IPS-18a (cell line): ENCODE data around the gene RILPL1.
"Not testable (repeated sequence)": the region's sequence is repeated elsewhere in the genome, so short reads cannot be mapped to it uniquely, and the experiment has no call there.

Experiments
- H3K27ac ChIP-seq: one replicate; pipeline ENCODE4 v1.5.1; 2013; ENCODE audit warnings: low read length
- H3K27me3 ChIP-seq: one replicate; pipeline ENCODE4 v1.6.1; 2013; ENCODE audit warnings: mild to moderate bottlenecking, low read length; ENCODE audit not compliant: control insufficient read depth, insufficient read depth
- H3K36me3 ChIP-seq: one replicate; pipeline ENCODE4 v1.6.1; 2013; ENCODE audit warnings: low read depth, low read length; ENCODE audit not compliant: control insufficient read depth
- H3K4me1 ChIP-seq: one replicate; pipeline ENCODE4 v1.6.1; 2013; ENCODE audit warnings: low read depth, low read length; ENCODE audit not compliant: control insufficient read depth
- H3K4me3 ChIP-seq: one replicate; pipeline ENCODE4 v1.5.1; 2013; ENCODE audit warnings: low read length
- H3K9ac ChIP-seq: one replicate; pipeline ENCODE4 v1.6.1; 2013; ENCODE audit warnings: mild to moderate bottlenecking, low read length, moderate library complexity
- H3K9me3 ChIP-seq: one replicate; pipeline ENCODE4 v1.6.1; 2013; ENCODE audit warnings: low read depth, low read length; ENCODE audit not compliant: control insufficient read depth

RILPL1 gene

GRCh38 chr12:123512838-123513665 is 20.5 kb downstream of the RILPL1 start:
- H3K9me3 ChIP-seq = no peaks in the 10 kb centered on the region
- H3K4me3 ChIP-seq = no peak overlapping the region
- H3K4me1 ChIP-seq = no peaks in the 10 kb centered on the region
- no peaks in the 10 kb centered on the region for H3K27me3 ChIP-seq
- H3K9ac ChIP-seq = no peak overlapping the region
- no peak overlapping the region for H3K27ac ChIP-seq
- H3K36me3 ChIP-seq = peaks cover 5% of the 10 kb centered on the region

- H3K4me1 ChIP-seq = no peaks in the 10 kb centered on the region
- H3K9me3 ChIP-seq = no peaks in the 10 kb centered on the region
- no peaks in the 10 kb centered on the region for H3K27me3 ChIP-seq
- no peaks in the 10 kb centered on the region for H3K36me3 ChIP-seq
- no peak overlapping the region for H3K27ac ChIP-seq
- no peak overlapping the region for H3K9ac ChIP-seq
- no peak overlapping the region for H3K4me3 ChIP-seq
Observed at GRCh38 chr12:123506843-123507236, 26.7 kb downstream of the RILPL1 start.

GRCh38 chr12:123506059-123506842 is 27.3 kb downstream of the RILPL1 start:
- H3K36me3 ChIP-seq = no peaks in the 10 kb centered on the region
- H3K9me3 ChIP-seq = no peaks in the 10 kb centered on the region
- H3K4me3 ChIP-seq = no peak overlapping the region
- H3K27me3 ChIP-seq = no peaks in the 10 kb centered on the region
- H3K4me1 ChIP-seq = no peaks in the 10 kb centered on the region
- H3K9ac ChIP-seq = no peak overlapping the region
- H3K27ac ChIP-seq = no peak overlapping the region

GRCh38 chr12:123502163-123502704 is 31.3 kb downstream of the RILPL1 start:
- H3K4me1 ChIP-seq = no peaks in the 10 kb centered on the region
- no peaks in the 10 kb centered on the region for H3K27me3 ChIP-seq
- H3K27ac ChIP-seq = no peak overlapping the region
- H3K4me3 ChIP-seq = no peak overlapping the region
- H3K9me3 ChIP-seq = no peaks in the 10 kb centered on the region
- no peak overlapping the region for H3K9ac ChIP-seq
- H3K36me3 ChIP-seq = no peaks in the 10 kb centered on the region

GRCh38 chr12:123499332-123499731 is 34.2 kb downstream of the RILPL1 start:
- no peaks in the 10 kb centered on the region for H3K9me3 ChIP-seq
- H3K36me3 ChIP-seq = no peaks in the 10 kb centered on the region
- no peak overlapping the region for H3K27ac ChIP-seq
- no peak overlapping the region for H3K9ac ChIP-seq
- H3K4me3 ChIP-seq = no peak overlapping the region
- no peaks in the 10 kb centered on the region for H3K4me1 ChIP-seq
- no peaks in the 10 kb centered on the region for H3K27me3 ChIP-seq

- H3K4me1 ChIP-seq = no peaks in the 10 kb centered on the region
- no peaks in the 10 kb centered on the region for H3K36me3 ChIP-seq
- no peak overlapping the region for H3K27ac ChIP-seq
Observed at GRCh38 chr12:123498126-123498825, 35.2 kb downstream of the RILPL1 start.

GRCh38 chr12:123497065-123497464 is 36.5 kb downstream of the RILPL1 start:
- Histone ChIP-seq H3K9ac (no peak overlapping the region), H3K27me3 (no peaks in the 10 kb centered on the region), H3K36me3 (no peaks in the 10 kb centered on the region), H3K4me3 (no peak overlapping the region), H3K4me1 (no peaks in the 10 kb centered on the region), H3K27ac (no peak overlapping the region), H3K9me3 (no peaks in the 10 kb centered on the region)

More at GRCh38 chr12:123498126-123498825, 35.2 kb downstream of the RILPL1 start:
- Histone ChIP-seq H3K4me3 (no peak overlapping the region), H3K9me3 (no peaks in the 10 kb centered on the region), H3K27me3 (no peaks in the 10 kb centered on the region), H3K9ac (no peak overlapping the region)

- H3K4me1 ChIP-seq = no peaks in the 10 kb centered on the region
- H3K9ac ChIP-seq = no peak overlapping the region
- H3K27ac ChIP-seq = no peak overlapping the region
- H3K36me3 ChIP-seq = no peaks in the 10 kb centered on the region
- no peak overlapping the region for H3K4me3 ChIP-seq
- no peaks in the 10 kb centered on the region for H3K27me3 ChIP-seq
- no peaks in the 10 kb centered on the region for H3K9me3 ChIP-seq
Observed at GRCh38 chr12:123494124-123494851, 39.2 kb downstream of the RILPL1 start.

- H3K27ac ChIP-seq, H3K36me3 ChIP-seq, H3K27me3 ChIP-seq, H3K9me3 ChIP-seq, H3K4me3 ChIP-seq, H3K9ac ChIP-seq, H3K4me1 ChIP-seq: not testable (repeated sequence)
Observed at GRCh38 chr12:123492339-123493039, 41.0 kb downstream of the RILPL1 start.

GRCh38 chr12:123491481-123491880 is 42.0 kb downstream of the RILPL1 start:
- no peaks in the 10 kb centered on the region for H3K9me3 ChIP-seq
- no peaks in the 10 kb centered on the region for H3K36me3 ChIP-seq
- H3K27me3 ChIP-seq = no peaks in the 10 kb centered on the region
- no peak overlapping the region for H3K9ac ChIP-seq
- H3K27ac ChIP-seq = no peak overlapping the region
- no peak overlapping the region for H3K4me3 ChIP-seq
- H3K4me1 ChIP-seq = no peaks in the 10 kb centered on the region
